Erythroblast (primary cell): Measurements from ENCODE around the gene UTP18.

Experiments
- GATA1 ChIP-seq: IDR thresholded peaks from 2 replicates; pipeline ENCODE4 v1.6.1; 2011; ENCODE audit warnings: low read depth, mild to moderate bottlenecking, control low read depth, low read length, moderate library complexity
- POLR2A ChIP-seq: IDR thresholded peaks from 2 replicates; pipeline ENCODE4 v1.6.1; 2011; ENCODE audit warnings: mild to moderate bottlenecking, low read length

DNA sequence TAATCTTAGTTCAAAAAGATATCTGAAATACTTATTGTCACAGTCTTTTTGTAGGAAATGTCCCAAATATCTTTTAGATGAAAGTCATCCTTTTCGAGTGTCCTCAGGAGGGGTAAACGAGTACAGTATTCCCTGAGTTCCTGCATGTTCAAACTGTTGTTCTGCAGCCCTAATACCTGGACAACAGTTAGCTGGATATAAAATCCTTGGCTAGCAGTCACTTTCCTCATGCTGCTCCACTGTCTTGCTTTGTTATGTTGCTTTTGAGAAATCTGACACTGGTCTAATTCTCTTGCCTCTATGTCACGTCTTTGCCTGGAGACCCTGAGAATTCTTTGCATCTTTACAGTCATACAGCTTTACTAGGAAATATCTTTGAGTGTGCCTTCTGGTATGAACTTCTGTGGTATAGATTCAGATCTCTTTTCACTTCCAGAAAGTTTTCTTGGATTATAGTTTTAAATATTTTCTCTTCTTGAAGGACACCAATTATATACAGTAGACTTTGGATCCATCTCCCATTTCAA, 10.0 kb upstream of the UTP18 start:
- TF ChIP-seq POLR2A (no peak), GATA1 (no peak)
